HL-60 (cell line): ENCODE results near the gene CLECL1.

Source experiments
- DNase-seq, 2 experiments: peaks; one replicate each; pipeline ENCODE4 v3.0.0-alpha.2; 2010 to 2020; ENCODE audit warnings: low read depth in 1 of 2, low spot score in 1 of 2
- H3K27ac ChIP-seq: fragments of 250-450 bp; sonication (Bioruptor Pico); replicated peaks from 2 replicates; pipeline ENCODE4 v1.5.1; 2020; ENCODE audit warnings: mild to moderate bottlenecking, moderate library complexity
- H3K27me3 ChIP-seq: fragments of 250-450 bp; sonication (Bioruptor Pico); 2 replicates; pipeline ENCODE4 v1.5.1; 2021; ENCODE audit warnings: mild to moderate bottlenecking, moderate library complexity; ENCODE audit not compliant: insufficient read depth, poor library complexity, severe bottlenecking
- H3K4me3 ChIP-seq: replicated peaks from 2 replicates; pipeline ENCODE4 v1.5.1; 2011; ENCODE audit warnings: mild to moderate bottlenecking, control low read depth, low read length; ENCODE audit not compliant: insufficient read depth
- CTCF ChIP-seq: IDR thresholded peaks from one replicate; pipeline ENCODE4 v1.5.1; 2011; ENCODE audit warnings: low read length, control low read depth, inconsistent platforms; ENCODE audit not compliant: insufficient read depth
- GABPA ChIP-seq: IDR thresholded peaks from 2 replicates; pipeline ENCODE4 v1.6.1; 2012; ENCODE audit warnings: low read depth
- POLR2AphosphoS5 ChIP-seq: IDR thresholded peaks from 2 replicates; pipeline ENCODE4 v1.6.1; 2012; ENCODE audit warnings: low read depth
- REST ChIP-seq: IDR thresholded peaks from 2 replicates; pipeline ENCODE4 v1.6.1; 2012; ENCODE audit warnings: low read depth; ENCODE audit not compliant: insufficient replicate concordance
- SPI1 ChIP-seq: IDR thresholded peaks from 2 replicates; pipeline ENCODE4 v1.6.1; 2012; ENCODE audit warnings: low read depth, mild to moderate bottlenecking, borderline replicate concordance

Gene CLECL1

GRCh38 chr12:9708853-9709252 lies 24.0 kb downstream of the CLECL1 start:
- no peak for DNase-seq
- Histone ChIP-seq H3K27ac (no peak overlapping the region), H3K27me3 (no peaks in the 10 kb centered on the region), H3K4me3 (no peak overlapping the region)
- no peak for TF ChIP-seq SPI1
- TF ChIP-seq REST, result no peak
- TF ChIP-seq GABPA, result no peak
- no peak for TF ChIP-seq POLR2AphosphoS5
- no peak for TF ChIP-seq CTCF

GRCh38 chr12:9707864-9708808 lies 24.8 kb downstream of the CLECL1 start:
- Histone ChIP-seq H3K27ac (peak overlapping the region; percentile 27; the same call in 1 of the 2 replicates), H3K27me3 (no peaks in the 10 kb centered on the region), H3K4me3 (no peak overlapping the region)
- TF ChIP-seq GABPA (no peak), CTCF (peak; percentile 28)
- peak; percentile 36 to 74 for DNase-seq

- H3K4me3 ChIP-seq, result no peak overlapping the region
Observed at GRCh38 chr12:9707356-9707755, 25.5 kb downstream of the CLECL1 start.

More at GRCh38 chr12:9707356-9707755, 25.5 kb downstream of the CLECL1 start:
- Histone ChIP-seq H3K27ac (peak overlapping the region; percentile 27; the same call in 1 of the 2 replicates), H3K27me3 (no peaks in the 10 kb centered on the region)
- DNase-seq, result peak in 1 of 2 experiments; percentile 15
- TF ChIP-seq REST (no peak), GABPA (no peak), SPI1 (0 out of 2 replicates have a peak, but pooled peaks have one; percentile 2), POLR2AphosphoS5 (no peak), CTCF (no peak)
